Neural cell (in vitro differentiated cells): ENCODE data around the gene RYR3. TPM values are rescaled to one million over a fixed set of nuclear protein-coding genes. Genes with fewer than 3 reads are reported as not detected.

ENCODE experiments used
- H2AFZ ChIP-seq: fragments of 200-600, 300-800 bp; sonication (generic), shearing (Covaris generic); 2 replicates; pipeline ENCODE4 v1.6.0; 2014; ENCODE audit warnings: low read depth, mild to moderate bottlenecking, antibody characterized with exemption, low read length, moderate library complexity
- H3F3A ChIP-seq: fragments of 200-600 bp; shearing (Covaris generic); 2 replicates; pipeline ENCODE4 v1.6.1; 2016; ENCODE audit warnings: mild to moderate bottlenecking, moderate library complexity, mixed read lengths, antibody characterized with exemption, low read length; ENCODE audit not compliant: insufficient read depth, poor library complexity, severe bottlenecking
- H3K27ac ChIP-seq: fragments of 200-600, 300-800 bp; sonication (generic), shearing (Covaris generic); 2 replicates; pipeline ENCODE4 v1.5.1; 2014; ENCODE audit warnings: mild to moderate bottlenecking, low read length, moderate library complexity
- H3K27me3 ChIP-seq: fragments of 300-800, 200-600 bp; sonication (generic), shearing (Covaris generic); 2 replicates; pipeline ENCODE4 v1.6.0; 2014; ENCODE audit warnings: mild to moderate bottlenecking, low read depth, low read length, moderate library complexity; ENCODE audit not compliant: insufficient read depth
- H3K36me3 ChIP-seq: fragments of 300-800, 200-600 bp; sonication (generic), shearing (Covaris generic); 2 replicates; pipeline ENCODE4 v1.5.1; 2014; ENCODE audit warnings: mild to moderate bottlenecking, antibody characterized with exemption, low read length, moderate library complexity; ENCODE audit not compliant: insufficient read depth
- H3K4me2 ChIP-seq: fragments of 300-800, 200-600 bp; sonication (generic), shearing (Covaris generic); 2 replicates; pipeline ENCODE4 v1.6.0; 2014; ENCODE audit warnings: mild to moderate bottlenecking, low read length
- H3K4me3 ChIP-seq: fragments of 300-800, 200-600 bp; sonication (generic), shearing (Covaris generic); 2 replicates; pipeline ENCODE4 v1.5.1; 2014; ENCODE audit warnings: mild to moderate bottlenecking, low read length, moderate library complexity
- H3K79me2 ChIP-seq: fragments of 200-600 bp; shearing (Covaris generic); replicated peaks from 2 replicates; pipeline ENCODE4 v1.6.0; 2014; ENCODE audit warnings: mild to moderate bottlenecking, low read length, moderate library complexity; ENCODE audit not compliant: insufficient read depth
- H3K9ac ChIP-seq: fragments of 300-800, 200-600 bp; sonication (generic), shearing (Covaris generic); 2 replicates; pipeline ENCODE4 v1.6.1; 2016; ENCODE audit warnings: mild to moderate bottlenecking, low read length, mixed read lengths
- H3K9me2 ChIP-seq: fragments of 200-600 bp; shearing (Covaris generic); 2 replicates; pipeline ENCODE4 v1.6.1; 2016; ENCODE audit warnings: mild to moderate bottlenecking, low read length, mixed read lengths; ENCODE audit not compliant: insufficient read depth
- H3K9me3 ChIP-seq: fragments of 200-600, 300-800 bp; sonication (generic), shearing (Covaris generic); 2 replicates; pipeline ENCODE4 v1.6.1; 2016; ENCODE audit warnings: mild to moderate bottlenecking, mixed run types, low read length, moderate library complexity, mixed read lengths
- H4K20me1 ChIP-seq: fragments of 200-600 bp; shearing (Covaris generic); 2 replicates; pipeline ENCODE4 v1.6.1; 2016; ENCODE audit warnings: mild to moderate bottlenecking, mixed run types; ENCODE audit not compliant: insufficient read depth
- EP300 ChIP-seq: fragments of 450-650 bp; conservative IDR thresholded peaks from 2 replicates; pipeline ENCODE4 v1.6.1; 2014; ENCODE audit warnings: antibody characterized with exemption, mild to moderate bottlenecking, moderate library complexity; ENCODE audit not compliant: poor library complexity, severe bottlenecking
- EZH2 ChIP-seq: fragments of 200-600, 300-800 bp; shearing (Covaris generic), sonication (generic); IDR thresholded peaks from 2 replicates; pipeline ENCODE4 v1.6.1; 2014; ENCODE audit warnings: antibody characterized with exemption, low read length, borderline replicate concordance, mild to moderate bottlenecking; ENCODE audit not compliant: insufficient read depth, poor library complexity, severe bottlenecking
- MXI1 ChIP-seq: fragments of 450-650 bp; conservative IDR thresholded peaks from 2 replicates; pipeline ENCODE4 v1.6.1; 2014; ENCODE audit warnings: antibody characterized with exemption, mild to moderate bottlenecking; ENCODE audit not compliant: poor library complexity, severe bottlenecking
- POLR2AphosphoS5 ChIP-seq: IDR thresholded peaks from 2 replicates; pipeline ENCODE4 v1.6.1; 2012
- RAD21 ChIP-seq: fragments of 450-650 bp; conservative IDR thresholded peaks from 2 replicates; pipeline ENCODE4 v1.6.1; 2014; ENCODE audit warnings: antibody characterized with exemption, mild to moderate bottlenecking, moderate library complexity
- SMC3 ChIP-seq: fragments of 450-650 bp; conservative IDR thresholded peaks from 2 replicates; pipeline ENCODE4 v1.6.1; 2014; ENCODE audit warnings: antibody characterized with exemption, mild to moderate bottlenecking, moderate library complexity; ENCODE audit not compliant: poor library complexity
- TAF1 ChIP-seq: IDR thresholded peaks from 2 replicates; pipeline ENCODE4 v1.6.1; 2012; ENCODE audit warnings: low read depth
- polyA plus RNA-seq: library from polyadenylated mRNA; depleted of rRNA; stranded (reverse); fragments of >200 nt; gene quantifications from 2 replicates; pipeline ENCODE4 v1.2.3, GENCODE V29; 2014
- TF ChIP-seq, protein P1 (sequence below): IDR thresholded peaks from 2 replicates; pipeline ENCODE4 v1.6.1; 2012; ENCODE audit warnings: borderline replicate concordance
- TF ChIP-seq, protein P2 (sequence below): fragments of 450-650 bp; IDR thresholded peaks from 2 replicates; pipeline ENCODE4 v1.5.1; 2014; ENCODE audit warnings: antibody characterized with exemption, mild to moderate bottlenecking, moderate library complexity; ENCODE audit not compliant: poor library complexity, severe bottlenecking

Gene RYR3
- polyA plus RNA-seq, 1 donor from 2014 or later = 12.6 TPM

DNA sequence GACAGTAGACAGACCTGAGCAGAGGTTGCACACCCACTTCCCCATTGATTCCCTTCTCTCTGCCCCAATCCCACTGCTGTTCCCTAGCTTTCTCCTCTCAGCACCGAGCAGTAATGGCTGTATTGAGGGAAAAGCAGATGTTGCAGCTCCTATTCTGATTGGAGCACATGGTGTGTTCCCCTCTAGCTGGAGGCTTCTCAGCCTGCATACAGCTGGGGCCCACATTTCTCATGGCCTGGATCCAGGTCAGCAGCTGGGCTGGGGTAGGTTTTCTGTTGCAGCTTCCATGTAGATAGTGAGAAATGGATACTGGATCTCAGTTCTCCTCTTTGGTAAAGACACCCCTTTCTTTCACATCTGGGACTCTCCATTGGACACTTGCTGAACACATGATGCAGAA, 50.1 kb downstream of the RYR3 start:
- Histone ChIP-seq H3F3A (no peaks in the 10 kb centered on the region), H3K27me3 (no peaks in the 10 kb centered on the region), H3K27ac (no peak overlapping the region), H3K36me3 (no peaks in the 10 kb centered on the region), H2AFZ (no peak overlapping the region), H3K79me2 (no peaks in the 10 kb centered on the region), H3K9me2 (no peaks in the 10 kb centered on the region), H4K20me1 (no peaks in the 10 kb centered on the region), H3K9ac (no peak overlapping the region), H3K9me3 (no peaks in the 10 kb centered on the region), H3K4me2 (no peak overlapping the region), H3K4me3 (no peak overlapping the region)
- no peak for TF ChIP-seq EZH2
- no peak for TF ChIP-seq TAF1
- no peak for TF ChIP-seq RAD21
- no peak for TF ChIP-seq POLR2AphosphoS5
- no peak for TF ChIP-seq SMC3
- TF ChIP-seq MXI1 = no peak
- TF ChIP-seq, protein P1, sequence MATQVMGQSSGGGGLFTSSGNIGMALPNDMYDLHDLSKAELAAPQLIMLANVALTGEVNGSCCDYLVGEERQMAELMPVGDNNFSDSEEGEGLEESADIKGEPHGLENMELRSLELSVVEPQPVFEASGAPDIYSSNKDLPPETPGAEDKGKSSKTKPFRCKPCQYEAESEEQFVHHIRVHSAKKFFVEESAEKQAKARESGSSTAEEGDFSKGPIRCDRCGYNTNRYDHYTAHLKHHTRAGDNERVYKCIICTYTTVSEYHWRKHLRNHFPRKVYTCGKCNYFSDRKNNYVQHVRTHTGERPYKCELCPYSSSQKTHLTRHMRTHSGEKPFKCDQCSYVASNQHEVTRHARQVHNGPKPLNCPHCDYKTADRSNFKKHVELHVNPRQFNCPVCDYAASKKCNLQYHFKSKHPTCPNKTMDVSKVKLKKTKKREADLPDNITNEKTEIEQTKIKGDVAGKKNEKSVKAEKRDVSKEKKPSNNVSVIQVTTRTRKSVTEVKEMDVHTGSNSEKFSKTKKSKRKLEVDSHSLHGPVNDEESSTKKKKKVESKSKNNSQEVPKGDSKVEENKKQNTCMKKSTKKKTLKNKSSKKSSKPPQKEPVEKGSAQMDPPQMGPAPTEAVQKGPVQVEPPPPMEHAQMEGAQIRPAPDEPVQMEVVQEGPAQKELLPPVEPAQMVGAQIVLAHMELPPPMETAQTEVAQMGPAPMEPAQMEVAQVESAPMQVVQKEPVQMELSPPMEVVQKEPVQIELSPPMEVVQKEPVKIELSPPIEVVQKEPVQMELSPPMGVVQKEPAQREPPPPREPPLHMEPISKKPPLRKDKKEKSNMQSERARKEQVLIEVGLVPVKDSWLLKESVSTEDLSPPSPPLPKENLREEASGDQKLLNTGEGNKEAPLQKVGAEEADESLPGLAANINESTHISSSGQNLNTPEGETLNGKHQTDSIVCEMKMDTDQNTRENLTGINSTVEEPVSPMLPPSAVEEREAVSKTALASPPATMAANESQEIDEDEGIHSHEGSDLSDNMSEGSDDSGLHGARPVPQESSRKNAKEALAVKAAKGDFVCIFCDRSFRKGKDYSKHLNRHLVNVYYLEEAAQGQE = no peak

DNA sequence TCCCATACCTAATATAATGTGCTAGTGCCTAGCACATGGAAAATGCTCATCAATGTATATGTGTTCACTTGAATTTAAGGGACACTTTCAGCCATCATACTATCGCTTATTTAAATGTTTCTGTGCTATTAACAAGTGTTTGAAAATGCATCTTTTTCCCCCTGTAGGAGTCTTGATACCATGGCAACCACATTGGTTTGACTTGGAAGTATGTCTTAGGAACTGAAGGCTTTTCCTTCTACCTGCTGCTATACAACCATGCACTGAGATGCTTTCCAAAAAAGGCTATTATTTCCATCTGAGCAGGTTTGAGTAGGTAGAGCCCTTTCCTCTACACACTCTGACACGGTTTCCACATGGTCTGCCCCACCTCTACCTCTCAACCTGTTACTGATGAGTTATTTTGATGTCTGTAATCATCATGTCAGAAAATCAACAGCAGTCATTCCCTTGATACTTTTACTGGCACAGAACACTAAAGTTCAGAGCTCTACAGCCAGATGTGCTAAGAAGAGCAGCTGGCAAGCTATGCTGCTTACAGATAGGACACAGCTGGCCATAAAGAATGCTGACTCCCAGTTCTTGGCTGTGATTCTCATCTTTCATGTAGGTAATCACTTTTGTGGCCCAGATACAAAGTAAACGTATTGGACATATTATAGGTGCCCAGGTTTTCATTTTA, 59.3 kb downstream of the RYR3 start:
- no peaks in the 10 kb centered on the region for H3F3A ChIP-seq
- H4K20me1 ChIP-seq = no peaks in the 10 kb centered on the region
- TF ChIP-seq, protein P1 = no peak
- TF ChIP-seq EP300 = peak; percentile 60
- no peak for TF ChIP-seq EZH2
- no peak for TF ChIP-seq SMC3
- no peak for TF ChIP-seq TAF1
- peak; percentile 66 for TF ChIP-seq POLR2AphosphoS5
- no peak for TF ChIP-seq RAD21
- no peak for TF ChIP-seq MXI1
- TF ChIP-seq, protein P2, sequence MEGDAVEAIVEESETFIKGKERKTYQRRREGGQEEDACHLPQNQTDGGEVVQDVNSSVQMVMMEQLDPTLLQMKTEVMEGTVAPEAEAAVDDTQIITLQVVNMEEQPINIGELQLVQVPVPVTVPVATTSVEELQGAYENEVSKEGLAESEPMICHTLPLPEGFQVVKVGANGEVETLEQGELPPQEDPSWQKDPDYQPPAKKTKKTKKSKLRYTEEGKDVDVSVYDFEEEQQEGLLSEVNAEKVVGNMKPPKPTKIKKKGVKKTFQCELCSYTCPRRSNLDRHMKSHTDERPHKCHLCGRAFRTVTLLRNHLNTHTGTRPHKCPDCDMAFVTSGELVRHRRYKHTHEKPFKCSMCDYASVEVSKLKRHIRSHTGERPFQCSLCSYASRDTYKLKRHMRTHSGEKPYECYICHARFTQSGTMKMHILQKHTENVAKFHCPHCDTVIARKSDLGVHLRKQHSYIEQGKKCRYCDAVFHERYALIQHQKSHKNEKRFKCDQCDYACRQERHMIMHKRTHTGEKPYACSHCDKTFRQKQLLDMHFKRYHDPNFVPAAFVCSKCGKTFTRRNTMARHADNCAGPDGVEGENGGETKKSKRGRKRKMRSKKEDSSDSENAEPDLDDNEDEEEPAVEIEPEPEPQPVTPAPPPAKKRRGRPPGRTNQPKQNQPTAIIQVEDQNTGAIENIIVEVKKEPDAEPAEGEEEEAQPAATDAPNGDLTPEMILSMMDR = no peak
- no peaks in the 10 kb centered on the region for H3K9me2 ChIP-seq
- H3K9me3 ChIP-seq = no peaks in the 10 kb centered on the region
- H3K4me3 ChIP-seq = peak overlapping the region; percentile 38
- no peaks in the 10 kb centered on the region for H3K27me3 ChIP-seq
- H3K79me2 ChIP-seq = no peaks in the 10 kb centered on the region
- H3K4me2 ChIP-seq = no peak overlapping the region
- no peaks in the 10 kb centered on the region for H3K36me3 ChIP-seq
- peak overlapping the region; percentile 13 for H3K27ac ChIP-seq
- H2AFZ ChIP-seq = no peak overlapping the region
- H3K9ac ChIP-seq = no peak overlapping the region
